HG02852 (cell line): ENCODE results near the gene BCL2L12.
"Not testable (repeated sequence)": the region's sequence is repeated elsewhere in the genome, so short reads cannot be mapped to it uniquely, and the experiment has no call there.

Experiments
- ATAC-seq: cut with Tn5 transposase; IDR thresholded peaks from one replicate; pipeline ENCODE4 v1.9.1; 2021; ENCODE audit warnings: mild to moderate bottlenecking, moderate library complexity; ENCODE audit not compliant: unreplicated experiment

BCL2L12 gene

GRCh38 chr19:49665351-49666119, at the start of gene BCL2L12, which contains the start of gene IRF3:
TSS of gene BCL2L12 (plus strand) at chr19:49665933. CDS start at chr19:49666693, 760 bp downstream.
TSS of gene IRF3 (minus strand) at chr19:49665857. CDS start at chr19:49664838, 1,019 bp downstream.
- peak; percentile 75 for ATAC-seq

GRCh38 chr19:49616532-49616931, 49.2 kb upstream of the BCL2L12 start:
- ATAC-seq: no peak

- ATAC-seq: no peak
Measured at GRCh38 chr19:49616945-49617344, 48.8 kb upstream of the BCL2L12 start.

- not testable (repeated sequence) for ATAC-seq
Measured at GRCh38 chr19:49617860-49618259, 47.9 kb upstream of the BCL2L12 start.

- no peak for ATAC-seq
Measured at GRCh38 chr19:49624967-49625910, 40.5 kb upstream of the BCL2L12 start.

- no peak for ATAC-seq
Measured at GRCh38 chr19:49626226-49626625, 39.5 kb upstream of the BCL2L12 start.

GRCh38 chr19:49629659-49630058, 36.1 kb upstream of the BCL2L12 start:
- no peak for ATAC-seq

GRCh38 chr19:49631014-49631588, 34.6 kb upstream of the BCL2L12 start:
- no peak for ATAC-seq

GRCh38 chr19:49631610-49632192, 34.0 kb upstream of the BCL2L12 start:
- ATAC-seq: no peak

- no peak for ATAC-seq
Measured at GRCh38 chr19:49632576-49632975, 33.2 kb upstream of the BCL2L12 start.

- ATAC-seq: not testable (repeated sequence)
Measured at GRCh38 chr19:49633273-49633672, 32.5 kb upstream of the BCL2L12 start.

GRCh38 chr19:49635530-49636232, 30.1 kb upstream of the BCL2L12 start:
- ATAC-seq: no peak

GRCh38 chr19:49636233-49636932, 29.4 kb upstream of the BCL2L12 start:
- no peak for ATAC-seq

GRCh38 chr19:49637821-49638738, 27.7 kb upstream of the BCL2L12 start:
- ATAC-seq: no peak

GRCh38 chr19:49639401-49640112, 26.2 kb upstream of the BCL2L12 start:
- ATAC-seq: no peak

- peak; percentile 55 for ATAC-seq
Measured at GRCh38 chr19:49640113-49640898, 25.4 kb upstream of the BCL2L12 start, which contains the start of gene RRAS. TSS of gene RRAS (minus strand) at chr19:49640143. CDS start at chr19:49640098, 45 bp downstream.
